Measurements from ENCODE around the gene ZNHIT3.

The ZNHIT3 gene

DNA sequence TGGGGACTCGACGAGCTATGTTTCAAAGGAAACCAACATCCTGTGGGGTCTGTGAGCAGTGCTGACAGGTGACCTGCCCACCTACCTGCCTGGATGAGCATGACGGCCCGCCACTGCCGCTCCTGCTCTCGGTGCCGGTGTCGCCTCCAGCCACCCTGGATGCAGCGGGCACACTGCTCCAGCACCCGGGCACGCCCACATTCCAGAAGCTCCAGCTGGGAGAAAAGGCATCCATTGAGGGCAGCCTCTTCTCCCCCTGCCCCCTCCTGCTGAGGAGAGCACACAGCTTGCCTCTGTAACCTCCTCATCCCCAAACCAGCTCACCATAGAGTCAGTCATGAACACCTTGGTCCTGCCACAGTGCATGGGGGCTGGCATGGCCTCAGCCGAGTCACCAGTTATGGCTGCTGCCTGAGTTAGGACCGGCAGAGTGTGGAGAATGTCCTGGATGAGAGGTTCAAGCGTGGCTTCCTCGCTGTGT lies 14.3 kb downstream of the ZNHIT3 start:
- no peak for DNase-seq (ENCODE audit: low read depth)
- TF ChIP-seq, protein P1, sequence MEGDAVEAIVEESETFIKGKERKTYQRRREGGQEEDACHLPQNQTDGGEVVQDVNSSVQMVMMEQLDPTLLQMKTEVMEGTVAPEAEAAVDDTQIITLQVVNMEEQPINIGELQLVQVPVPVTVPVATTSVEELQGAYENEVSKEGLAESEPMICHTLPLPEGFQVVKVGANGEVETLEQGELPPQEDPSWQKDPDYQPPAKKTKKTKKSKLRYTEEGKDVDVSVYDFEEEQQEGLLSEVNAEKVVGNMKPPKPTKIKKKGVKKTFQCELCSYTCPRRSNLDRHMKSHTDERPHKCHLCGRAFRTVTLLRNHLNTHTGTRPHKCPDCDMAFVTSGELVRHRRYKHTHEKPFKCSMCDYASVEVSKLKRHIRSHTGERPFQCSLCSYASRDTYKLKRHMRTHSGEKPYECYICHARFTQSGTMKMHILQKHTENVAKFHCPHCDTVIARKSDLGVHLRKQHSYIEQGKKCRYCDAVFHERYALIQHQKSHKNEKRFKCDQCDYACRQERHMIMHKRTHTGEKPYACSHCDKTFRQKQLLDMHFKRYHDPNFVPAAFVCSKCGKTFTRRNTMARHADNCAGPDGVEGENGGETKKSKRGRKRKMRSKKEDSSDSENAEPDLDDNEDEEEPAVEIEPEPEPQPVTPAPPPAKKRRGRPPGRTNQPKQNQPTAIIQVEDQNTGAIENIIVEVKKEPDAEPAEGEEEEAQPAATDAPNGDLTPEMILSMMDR (conservative IDR thresholded peaks at IDR 0.05; ENCODE audit: low read length), result no peak

DNA sequence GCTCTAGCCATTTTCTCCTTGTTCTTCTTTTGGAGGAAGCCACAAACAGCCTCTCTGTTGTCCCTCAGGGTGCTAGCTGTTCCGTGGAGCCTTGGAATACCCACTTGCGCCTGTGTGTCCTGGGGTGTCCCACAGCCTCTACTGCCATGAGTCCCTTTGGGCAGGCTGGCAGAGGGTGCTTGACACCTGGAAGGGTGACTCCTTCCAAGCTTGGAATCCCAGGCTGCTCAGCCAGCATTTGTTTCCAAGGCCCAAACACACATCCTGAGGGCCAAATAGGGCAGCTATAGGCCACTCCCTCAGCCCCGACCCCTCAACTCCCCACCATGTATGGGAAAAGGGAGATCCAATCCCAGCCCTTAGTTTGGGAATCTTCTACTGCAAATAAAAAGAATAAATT lies 14.9 kb downstream of the ZNHIT3 start:
- TF ChIP-seq, protein P1 (conservative IDR thresholded peaks at IDR 0.05; ENCODE audit: low read length), result no peak
- DNase-seq (ENCODE audit: low read depth), result no peak
- no peak overlapping the region for H3K4me3 ChIP-seq (ENCODE audit: low read length)

More for the DNA sequence above, 14.3 kb downstream of the ZNHIT3 start:
- no peak overlapping the region for H3K4me3 ChIP-seq (ENCODE audit: low read length)

DNA sequence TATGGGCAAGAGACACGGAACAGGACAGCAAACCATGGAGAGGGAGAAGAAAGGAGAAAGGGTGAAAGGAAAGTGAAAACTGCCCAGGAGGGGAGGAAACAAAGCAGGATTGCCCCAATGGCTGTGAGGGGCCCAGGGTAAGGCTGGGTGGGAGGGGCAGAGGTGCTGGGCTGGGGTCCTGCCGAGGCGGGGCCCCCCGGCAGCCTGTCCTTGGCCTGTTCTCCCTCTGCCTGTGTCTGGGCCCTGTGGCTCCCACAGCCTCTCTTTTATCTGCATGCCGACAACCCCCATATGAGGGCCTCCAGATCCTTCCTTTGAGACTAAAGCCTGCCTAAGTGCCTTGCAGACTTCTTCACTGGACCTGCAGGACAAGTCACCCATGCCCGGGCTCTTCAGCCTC lies 15.5 kb downstream of the ZNHIT3 start:
- TF ChIP-seq, protein P1 (conservative IDR thresholded peaks at IDR 0.05; ENCODE audit: low read length), result no peak
- DNase-seq (ENCODE audit: low read depth), result no peak
- H3K4me3 ChIP-seq (ENCODE audit: low read length), result no peak overlapping the region

DNA sequence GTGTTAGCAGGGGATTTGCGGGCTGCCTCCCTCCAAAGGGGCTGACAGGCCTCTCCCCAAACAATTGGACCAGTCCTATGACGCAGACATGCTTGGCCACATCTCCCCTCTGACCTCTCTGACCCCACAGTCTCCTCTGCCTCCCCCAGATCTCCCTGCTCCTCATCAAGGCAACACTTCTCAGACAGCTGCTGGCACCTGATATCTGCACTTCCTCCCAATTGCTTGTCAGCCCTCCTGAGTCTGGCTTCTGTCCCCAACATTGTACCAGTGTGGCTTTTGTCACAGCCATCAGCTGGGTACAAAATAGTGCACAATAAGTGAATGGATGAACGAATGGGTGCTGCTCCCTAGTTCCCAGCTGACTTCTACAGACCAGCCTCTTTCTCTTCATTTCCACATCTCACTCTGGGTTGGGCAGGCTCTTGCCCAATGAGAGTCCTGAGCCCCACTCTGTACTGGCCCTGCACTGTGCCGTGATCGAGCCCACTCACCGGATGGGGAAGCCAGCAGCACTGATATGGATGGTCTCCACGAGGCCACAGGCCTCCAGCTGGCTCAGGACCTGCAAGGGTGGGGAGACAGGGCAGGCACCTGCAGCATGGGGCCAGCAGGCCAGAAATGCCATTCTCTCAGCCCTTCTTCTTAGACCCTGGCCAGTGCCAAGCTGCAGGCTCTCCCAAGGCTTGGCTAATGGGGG lies 17.1 kb downstream of the ZNHIT3 start:
- TF ChIP-seq, protein P1 (conservative IDR thresholded peaks at IDR 0.05; ENCODE audit: low read length), result no peak
- no peak for DNase-seq (ENCODE audit: low read depth)
- no peak overlapping the region for H3K4me3 ChIP-seq (ENCODE audit: low read length)

DNA sequence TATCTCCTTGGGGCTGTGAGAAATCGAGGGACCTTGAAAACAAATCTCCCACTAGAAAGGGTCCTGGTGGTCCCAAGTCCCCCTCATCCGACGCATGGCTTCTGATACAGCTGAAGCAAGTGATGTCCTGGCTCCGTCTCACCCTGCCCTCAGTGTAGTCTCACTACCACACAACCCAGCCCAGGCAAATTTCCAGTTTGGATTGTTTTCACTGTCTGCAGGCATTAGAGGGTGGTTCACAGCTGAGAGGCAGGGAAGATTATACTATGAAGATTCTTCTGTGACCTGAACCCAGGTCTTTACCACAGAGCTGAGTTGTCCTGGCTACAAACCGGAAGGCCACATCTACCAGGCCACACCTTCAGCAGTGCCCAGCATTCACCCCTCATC lies 17.7 kb downstream of the ZNHIT3 start:
- H3K4me3 ChIP-seq (ENCODE audit: low read length), result no peak overlapping the region
- TF ChIP-seq, protein P1 (conservative IDR thresholded peaks at IDR 0.05; ENCODE audit: low read length), result no peak
- DNase-seq (ENCODE audit: low read depth), result no peak

DNA sequence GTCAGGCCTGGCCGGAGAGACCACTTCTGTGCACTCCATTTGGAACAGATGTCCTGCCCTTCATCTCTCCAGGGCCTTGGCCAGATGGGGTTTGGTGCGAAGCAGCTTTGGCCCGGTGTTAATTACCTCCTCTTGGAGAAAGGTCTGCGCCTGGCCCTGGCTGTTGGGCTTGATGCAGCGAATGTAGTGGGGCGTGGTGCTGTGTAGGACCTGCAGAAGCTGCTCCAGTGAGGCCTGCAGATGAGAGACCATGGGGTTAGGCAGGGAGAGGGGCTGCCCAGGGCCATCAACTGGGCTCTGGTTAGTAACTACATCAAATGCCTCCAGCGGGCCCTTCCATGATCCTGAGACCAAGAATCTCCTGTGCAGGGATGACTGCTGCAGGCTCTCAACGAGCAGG lies 18.7 kb downstream of the ZNHIT3 start:
- TF ChIP-seq, protein P1 (conservative IDR thresholded peaks at IDR 0.05; ENCODE audit: low read length), result no peak
- DNase-seq (ENCODE audit: low read depth), result no peak
- no peak overlapping the region for H3K4me3 ChIP-seq (ENCODE audit: low read length)

DNA sequence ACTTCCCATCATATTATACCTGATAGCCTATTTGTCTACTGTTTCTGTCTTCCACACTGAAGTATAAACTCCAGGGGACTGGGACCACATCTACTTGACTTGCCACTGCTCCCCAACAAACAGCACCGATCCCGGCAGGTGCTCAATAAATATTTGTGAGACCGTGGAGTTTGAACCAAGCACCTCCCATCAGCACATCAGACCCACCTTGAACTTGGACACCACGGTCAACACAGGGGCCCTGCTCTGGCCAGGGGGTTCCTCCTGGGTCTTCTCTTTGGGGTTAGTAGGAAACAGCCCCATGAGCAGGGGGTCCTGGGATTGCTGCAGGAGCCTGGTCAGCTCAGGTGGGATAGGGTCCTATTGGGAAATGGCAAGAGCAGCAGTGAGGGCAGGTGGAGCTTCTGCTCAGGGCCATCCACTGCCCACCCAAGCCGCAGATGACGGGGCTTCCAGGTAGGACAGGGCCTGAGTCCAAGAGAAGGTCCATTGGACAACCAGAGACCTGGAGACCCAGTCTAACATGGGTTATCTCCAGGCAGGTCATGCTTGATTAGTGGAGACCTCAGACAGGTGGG lies 19.9 kb downstream of the ZNHIT3 start:
- TF ChIP-seq, protein P1 (conservative IDR thresholded peaks at IDR 0.05; ENCODE audit: low read length), result no peak
- H3K4me3 ChIP-seq (ENCODE audit: low read length), result no peak overlapping the region
- no peak for DNase-seq (ENCODE audit: low read depth)

Measured in AG10803 (cell line).